Subcutaneous abdominal adipose tissue (tissue), 5 donors: Measurements from ENCODE around the gene MTMR3.

ENCODE experiments used
- H3K27ac ChIP-seq: one replicate; pipeline ENCODE4 v1.7.0; 2013; ENCODE audit warnings: low read depth, mild to moderate bottlenecking, inconsistent platforms, low read length, moderate library complexity
- H3K27me3 ChIP-seq, 5 donors: one replicate each; pipeline ENCODE4 v1.7.0; 2013; ENCODE audit warnings: low read length in 5 of 5, inconsistent platforms in 1 of 5; ENCODE audit not compliant: control insufficient read depth in 5 of 5, insufficient read depth in 4 of 5
- H3K36me3 ChIP-seq, 5 donors: one replicate each; pipeline ENCODE4 v1.7.0; 2013; ENCODE audit warnings: low read length in 5 of 5; ENCODE audit not compliant: control insufficient read depth in 5 of 5, insufficient read depth in 5 of 5
- H3K4me1 ChIP-seq, 5 donors: one replicate each; pipeline ENCODE4 v1.7.0; 2013; ENCODE audit warnings: low read length in 5 of 5, mild to moderate bottlenecking in 3 of 5, moderate library complexity in 1 of 5; ENCODE audit not compliant: control insufficient read depth in 5 of 5, insufficient read depth in 5 of 5
- H3K4me3 ChIP-seq, 5 donors: one replicate each; pipeline ENCODE4 v1.7.0; 2013; ENCODE audit warnings: low read length in 5 of 5, low read depth in 1 of 5
- H3K9ac ChIP-seq, 5 donors: one replicate each; pipeline ENCODE4 v1.7.0; 2013; ENCODE audit warnings: low read length in 5 of 5, mild to moderate bottlenecking in 4 of 5, moderate library complexity in 3 of 5
- H3K9me3 ChIP-seq, 5 donors: one replicate each; pipeline ENCODE4 v1.7.0; 2013; ENCODE audit warnings: low read length in 5 of 5; ENCODE audit not compliant: control insufficient read depth in 5 of 5
- donor health status: healthy.
- donor health status: healthy.
- donor health status: healthy.
- donor health status: healthy.
- donor health status: healthy.

The MTMR3 gene

DNA sequence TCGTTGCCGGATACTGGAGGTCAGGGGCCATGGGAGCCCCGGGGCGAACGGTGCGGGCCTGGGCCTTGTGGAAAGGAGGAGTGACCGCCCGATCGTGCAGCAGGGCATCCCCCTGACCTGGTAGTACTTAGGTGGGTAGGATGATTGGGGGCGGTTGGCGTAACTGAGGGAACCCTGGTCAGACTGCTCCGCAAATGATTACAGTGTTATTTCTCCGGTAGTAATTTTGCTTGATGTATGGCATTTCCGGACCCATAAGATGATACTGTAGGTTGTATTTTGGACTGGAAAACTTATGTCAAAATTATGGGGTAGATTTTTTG lies 762 bp downstream of the MTMR3 start:
- Histone ChIP-seq H3K9ac (peak overlapping the region; percentile 71 to 100 (median 95)), H3K27ac (peak overlapping the region; percentile 97), H3K4me3 (peak overlapping the region; percentile 66 to 89 (median 88)), H3K27me3 (no peaks in the 10 kb centered on the region), H3K36me3 (no peaks in the 10 kb centered on the region), H3K9me3 (no peaks in the 10 kb centered on the region), H3K4me1 (peaks cover 3 to 49% (median 36%) of the 10 kb centered on the region in 5 donors)

DNA sequence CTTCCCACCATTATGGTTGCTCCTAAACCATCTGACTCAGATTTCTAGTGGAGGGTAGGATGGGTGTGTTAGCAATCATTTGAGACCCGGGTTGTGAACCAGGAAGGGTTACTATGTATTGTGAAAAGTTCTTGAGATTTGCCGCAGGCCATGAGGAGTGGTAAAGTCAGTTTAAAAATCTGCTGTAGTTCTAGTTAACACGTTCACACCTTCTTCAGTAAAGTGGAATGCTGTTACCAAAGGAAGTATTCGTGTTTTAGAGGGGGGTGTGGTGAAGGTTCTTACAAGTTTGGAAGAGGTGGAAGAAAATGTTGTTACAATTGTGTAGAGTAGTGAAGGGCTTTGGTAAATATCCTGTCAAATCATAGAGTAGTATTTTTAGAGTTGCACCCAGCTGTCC lies 2.6 kb downstream of the MTMR3 start:
- Histone ChIP-seq H3K9me3 (no peaks in the 10 kb centered on the region), H3K36me3 (no peaks in the 10 kb centered on the region), H3K27ac (peak overlapping the region; percentile 33), H3K27me3 (no peaks in the 10 kb centered on the region), H3K9ac (peak overlapping the region in 1 of 5 donors; percentile 48), H3K4me1 (peaks cover 3 to 51% (median 36%) of the 10 kb centered on the region in 5 donors), H3K4me3 (no peak overlapping the region)

GRCh38 chr22:29886596-29886995 lies 3.6 kb downstream of the MTMR3 start:
- Histone ChIP-seq H3K9me3 (no peaks in the 10 kb centered on the region), H3K27ac (peak overlapping the region; percentile 33), H3K27me3 (no peaks in the 10 kb centered on the region), H3K36me3 (no peaks in the 10 kb centered on the region), H3K9ac (peak overlapping the region in 2 of 5 donors; percentile 20 to 48), H3K4me3 (no peak overlapping the region), H3K4me1 (peaks cover 3 to 53% (median 36%) of the 10 kb centered on the region in 5 donors)

- Histone ChIP-seq H3K36me3 (no peaks in the 10 kb centered on the region), H3K4me1 (peaks cover 3 to 56% (median 36%) of the 10 kb centered on the region in 5 donors), H3K27me3 (no peaks in the 10 kb centered on the region), H3K9ac (peak overlapping the region in 2 of 5 donors; percentile 20 to 35), H3K27ac (no peak overlapping the region), H3K9me3 (no peaks in the 10 kb centered on the region), H3K4me3 (no peak overlapping the region)
Measured at GRCh38 chr22:29887358-29887757, 4.4 kb downstream of the MTMR3 start.

- H3K9me3 ChIP-seq: no peaks in the 10 kb centered on the region
- H3K4me3 ChIP-seq: no peak overlapping the region
- H3K4me1 ChIP-seq: peaks cover 3 to 33% (median 16%) of the 10 kb centered on the region in 5 donors
- H3K36me3 ChIP-seq: no peaks in the 10 kb centered on the region
- no peaks in the 10 kb centered on the region for H3K27me3 ChIP-seq
- H3K27ac ChIP-seq: no peak overlapping the region
- no peak overlapping the region for H3K9ac ChIP-seq
Measured at GRCh38 chr22:29890760-29891159, 7.8 kb downstream of the MTMR3 start.

DNA sequence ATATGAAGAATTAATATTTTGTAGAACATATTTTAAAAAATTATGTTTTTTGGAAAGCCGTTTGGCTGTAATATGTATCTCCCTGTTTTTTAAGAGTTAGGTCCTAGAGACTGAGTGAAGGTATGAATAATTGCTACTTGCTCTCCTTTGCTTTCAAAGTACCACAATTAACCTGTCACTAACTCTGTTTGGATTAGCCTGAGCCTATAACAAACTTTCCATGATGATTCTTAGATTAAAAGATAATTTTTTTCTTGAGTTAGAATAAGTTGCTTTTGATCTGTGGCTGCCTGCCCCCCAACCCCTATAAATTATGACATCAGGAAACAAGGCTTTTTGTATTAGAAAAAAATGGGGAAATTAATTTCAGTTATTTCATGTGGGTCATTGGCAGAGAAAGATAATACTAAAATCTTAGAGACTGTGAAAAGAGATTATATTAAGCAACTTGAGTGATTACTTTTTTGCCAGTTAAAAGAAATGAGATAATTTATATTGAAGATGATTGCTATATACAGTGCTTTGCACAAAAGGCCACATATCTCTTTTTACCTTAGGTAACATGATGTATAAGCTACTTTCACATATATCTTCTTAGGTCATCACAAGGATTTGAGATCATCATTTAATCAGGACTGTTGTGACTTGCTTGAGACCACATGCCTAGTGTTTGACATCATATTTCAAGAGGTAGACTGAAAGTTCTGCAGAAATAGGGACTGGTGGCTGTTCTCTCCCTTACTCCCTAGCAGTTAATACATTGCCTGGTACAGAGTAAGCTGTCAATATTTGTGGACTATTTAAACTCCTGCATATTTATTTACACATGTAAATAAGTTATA lies 9.6 kb downstream of the MTMR3 start:
- Histone ChIP-seq H3K9me3 (no peaks in the 10 kb centered on the region), H3K4me1 (peaks cover 0 to 16% (median 3%) of the 10 kb centered on the region in 5 donors), H3K27me3 (no peaks in the 10 kb centered on the region), H3K4me3 (no peak overlapping the region), H3K27ac (no peak overlapping the region), H3K9ac (no peak overlapping the region), H3K36me3 (no peaks in the 10 kb centered on the region)

DNA sequence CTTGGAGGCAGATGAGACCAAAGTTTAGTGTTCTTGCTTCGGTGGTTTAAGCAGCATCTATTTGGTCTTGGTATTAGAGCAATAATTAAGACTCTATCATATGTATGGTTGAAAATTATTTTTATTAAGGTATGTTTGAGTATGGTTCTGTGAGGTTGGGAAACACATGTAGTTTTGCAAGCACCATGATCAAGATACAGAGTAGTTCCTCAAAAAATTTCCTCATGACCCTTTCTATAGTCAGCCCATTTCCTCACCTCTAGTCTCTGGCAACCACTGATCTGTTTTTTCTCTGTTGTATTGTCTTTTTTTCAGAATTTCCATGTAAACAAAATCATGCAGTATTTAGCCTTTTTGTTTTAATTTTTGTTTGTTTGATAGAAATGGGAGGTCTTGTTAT lies 18.4 kb downstream of the MTMR3 start:
- no peak overlapping the region for H3K9ac ChIP-seq
- no peak overlapping the region for H3K4me3 ChIP-seq
- H3K36me3 ChIP-seq: no peaks in the 10 kb centered on the region
- no peak overlapping the region for H3K27ac ChIP-seq
- H3K27me3 ChIP-seq: no peaks in the 10 kb centered on the region
- peaks cover 0 to 7% (median 0%) of the 10 kb centered on the region in 5 donors for H3K4me1 ChIP-seq
- H3K9me3 ChIP-seq: no peaks in the 10 kb centered on the region

- Histone ChIP-seq H3K4me3 (no peak overlapping the region), H3K36me3 (no peaks in the 10 kb centered on the region), H3K27ac (no peak overlapping the region), H3K27me3 (no peaks in the 10 kb centered on the region), H3K4me1 (peaks cover 0 to 18% (median 11%) of the 10 kb centered on the region in 5 donors), H3K9ac (no peak overlapping the region), H3K9me3 (no peaks in the 10 kb centered on the region)
Measured at GRCh38 chr22:29903371-29903770, 20.4 kb downstream of the MTMR3 start.

- Histone ChIP-seq H3K9me3 (no peaks in the 10 kb centered on the region), H3K4me1 (peaks cover 0 to 20% (median 12%) of the 10 kb centered on the region in 5 donors), H3K27ac (no peak overlapping the region)
Measured at GRCh38 chr22:29904020-29904419, 21.0 kb downstream of the MTMR3 start.

GRCh38 chr22:29907753-29908515 lies 25.0 kb downstream of the MTMR3 start:
- H3K9ac ChIP-seq: peak overlapping the region in 1 of 5 donors; percentile 20
- no peaks in the 10 kb centered on the region for H3K9me3 ChIP-seq
- H3K27ac ChIP-seq: peak overlapping the region; percentile 2
- H3K4me3 ChIP-seq: no peak overlapping the region
- peaks cover 0 to 21% (median 19%) of the 10 kb centered on the region in 5 donors for H3K4me1 ChIP-seq
- no peaks in the 10 kb centered on the region for H3K36me3 ChIP-seq
- no peaks in the 10 kb centered on the region for H3K27me3 ChIP-seq

More at GRCh38 chr22:29904020-29904419, 21.0 kb downstream of the MTMR3 start:
- Histone ChIP-seq H3K36me3 (no peaks in the 10 kb centered on the region), H3K27me3 (no peaks in the 10 kb centered on the region), H3K9ac (no peak overlapping the region), H3K4me3 (no peak overlapping the region)
